Measurements from ENCODE around the gene CYS1. TPM values are rescaled to one million over a fixed set of nuclear protein-coding genes. Genes with fewer than 3 reads are reported as not detected.

The CYS1 gene, protein sequence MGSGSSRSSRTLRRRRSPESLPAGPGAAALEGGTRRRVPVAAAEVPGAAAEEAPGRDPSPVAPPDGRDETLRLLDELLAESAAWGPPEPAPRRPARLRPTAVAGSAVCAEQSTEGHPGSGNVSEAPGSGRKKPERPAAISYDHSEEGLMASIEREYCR
- total RNA-seq (10 to 100 TPM in 1 of 4 donors, 1 to 10 TPM in 3; 4.9 to 13.3 (median 7.2) TPM), polyA plus RNA-seq (6.7 TPM)
- long read RNA-seq, donor 1, transcript CYS1-201 (3 exons, 2,738 nt) = major isoform, 100 of 110 reads
- long read RNA-seq, donor 1, partial matches to known transcripts = 3 of 110 reads
- long read RNA-seq, donor 1, other reads (novel, unspliced or antisense) = 7 of 110 reads
- long read RNA-seq, donor 2, transcript CYS1-201 (3 exons, 2,738 nt) = major isoform, 20 of 21 reads
- long read RNA-seq, donor 2, partial matches to known transcripts = 0 of 21 reads
- long read RNA-seq, donor 2, other reads (novel, unspliced or antisense) = 1 of 21 reads
- long read RNA-seq, donor 3, partial matches to known transcripts = 3 of 11 reads
- long read RNA-seq, donor 3, other reads (novel, unspliced or antisense) = 4 of 11 reads
- long read RNA-seq, donor 4, transcript CYS1-201 (3 exons, 2,738 nt) = major isoform, 29 of 32 reads
- long read RNA-seq, donor 4, partial matches to known transcripts = 2 of 32 reads
- long read RNA-seq, donor 4, other reads (novel, unspliced or antisense) = 1 of 32 reads

DNA sequence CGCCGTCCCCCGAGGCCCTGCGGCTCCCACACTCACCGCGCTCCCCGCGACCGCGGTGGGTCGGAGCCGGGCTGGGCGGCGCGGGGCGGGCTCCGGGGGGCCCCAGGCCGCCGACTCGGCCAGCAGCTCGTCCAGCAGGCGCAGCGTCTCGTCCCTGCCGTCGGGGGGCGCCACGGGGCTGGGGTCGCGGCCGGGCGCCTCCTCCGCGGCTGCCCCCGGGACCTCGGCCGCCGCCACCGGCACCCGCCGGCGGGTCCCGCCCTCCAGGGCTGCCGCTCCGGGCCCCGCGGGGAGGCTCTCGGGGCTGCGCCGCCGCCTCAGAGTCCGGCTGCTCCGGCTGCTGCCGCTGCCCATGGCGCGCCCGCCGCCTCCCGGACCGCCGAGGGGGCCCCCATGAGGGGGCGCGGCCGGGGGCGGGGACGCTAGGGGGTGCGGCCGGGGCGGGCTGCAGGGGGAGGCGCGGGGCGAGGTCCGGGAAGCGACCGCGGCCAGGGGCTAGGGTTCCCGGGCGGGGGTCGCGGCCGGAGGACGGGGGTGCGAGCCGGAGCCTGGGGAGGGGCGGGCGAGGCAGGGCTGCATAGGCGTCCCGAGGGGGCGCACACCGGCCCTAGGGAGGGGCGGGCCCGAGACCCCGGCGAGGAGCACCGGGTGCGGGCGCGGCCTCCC, at the start of gene CYS1:
TSS of gene CYS1 (minus strand) at position 542 of the 666 bp plus-strand sequence. CDS start at position 354, 188 bp downstream.
- peak within 1 kb of the TSS; percentile 62 for H3K4me3 ChIP-seq (ENCODE audit: low read length)
- H3K27ac ChIP-seq (ENCODE audit: low read length) = peak within 1 kb of the TSS; percentile 11
- DNase-seq (peak; percentile 28 to 74 (median 72)), ATAC-seq (peak; percentile 40 to 56)
- no peaks in the 10 kb centered on the region for H3K9me3 ChIP-seq (ENCODE audit: control insufficient read depth, low read length)
- H3K27me3 ChIP-seq (ENCODE audit: control insufficient read depth, insufficient read depth) = no peaks in the 10 kb centered on the region
- WGBS = under 1% methylated on average over 90 of the region's 98 CpGs
- peaks cover 3% of the 10 kb centered on the region for H3K4me1 ChIP-seq (ENCODE audit: control insufficient read depth, insufficient read depth, low read length)
- intact Hi-C loops (cut with DNase I) = loop anchor here in 1 of 4 donors (5.0 kb wide), 1 partner anchor 357 kb away; no protein-coding TSS in a partner anchor

DNA sequence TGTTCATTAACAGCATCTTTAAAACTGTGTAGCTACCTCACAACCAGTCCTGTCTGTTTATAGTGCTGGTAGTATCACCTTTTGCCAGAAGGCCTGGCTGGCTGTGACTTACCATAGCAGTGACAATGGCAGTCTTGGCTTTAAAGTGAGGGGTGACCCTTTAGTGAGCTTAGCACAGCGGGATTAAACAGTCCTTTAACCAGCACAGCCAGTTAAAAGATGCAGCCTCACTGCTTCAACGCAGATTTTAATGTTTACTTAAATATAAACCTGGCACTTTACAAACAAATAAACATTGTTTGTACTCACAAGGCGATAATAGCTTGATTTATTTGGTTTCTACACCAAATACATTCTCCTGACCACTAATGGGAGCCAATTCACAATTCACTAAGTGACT, 49.3 kb upstream of the CYS1 start:
- WGBS = 92% methylated on average over 3 of the region's 3 CpGs
- Histone ChIP-seq H3K27me3 (ENCODE audit: control insufficient read depth, insufficient read depth) (no peaks in the 10 kb centered on the region), H3K27ac (ENCODE audit: low read length) (no peak overlapping the region), H3K4me3 (ENCODE audit: low read length) (no peak overlapping the region), H3K9me3 (ENCODE audit: control insufficient read depth, low read length) (no peaks in the 10 kb centered on the region), H3K4me1 (ENCODE audit: control insufficient read depth, insufficient read depth, low read length) (no peaks in the 10 kb centered on the region)
- no peak for DNase-seq
- no peak for ATAC-seq
- intact Hi-C loops (cut with DNase I) = loop anchor here in 3 of 4 donors (5.0 kb wide), 3 partner anchors 278 to 308 kb away; no protein-coding TSS in a partner anchor

DNA sequence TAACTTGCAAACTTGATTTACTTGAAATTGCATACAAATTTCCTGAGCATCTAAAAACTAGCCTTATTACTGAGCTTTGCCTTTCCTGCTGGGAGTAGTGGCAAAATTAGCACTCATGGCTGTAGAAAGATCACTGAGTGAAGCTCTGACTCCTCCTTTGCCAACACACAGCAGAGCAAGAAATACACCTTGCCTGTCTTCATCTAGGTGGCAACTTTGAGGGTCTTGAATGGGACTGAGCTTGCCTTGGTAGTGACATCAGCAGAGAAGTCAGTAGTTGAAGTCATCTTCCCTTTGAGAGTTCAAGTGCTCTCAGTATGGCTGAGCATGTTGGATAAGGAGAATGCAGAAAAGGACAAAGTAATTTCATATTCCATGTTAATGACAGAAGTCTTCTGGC, 48.2 kb upstream of the CYS1 start:
- intact Hi-C loops (cut with DNase I) = loop anchor here in 3 of 4 donors (5.0 kb wide), 3 partner anchors 279 to 309 kb away; no protein-coding TSS in a partner anchor
- no peaks in the 10 kb centered on the region for H3K9me3 ChIP-seq (ENCODE audit: control insufficient read depth, low read length)

DNA sequence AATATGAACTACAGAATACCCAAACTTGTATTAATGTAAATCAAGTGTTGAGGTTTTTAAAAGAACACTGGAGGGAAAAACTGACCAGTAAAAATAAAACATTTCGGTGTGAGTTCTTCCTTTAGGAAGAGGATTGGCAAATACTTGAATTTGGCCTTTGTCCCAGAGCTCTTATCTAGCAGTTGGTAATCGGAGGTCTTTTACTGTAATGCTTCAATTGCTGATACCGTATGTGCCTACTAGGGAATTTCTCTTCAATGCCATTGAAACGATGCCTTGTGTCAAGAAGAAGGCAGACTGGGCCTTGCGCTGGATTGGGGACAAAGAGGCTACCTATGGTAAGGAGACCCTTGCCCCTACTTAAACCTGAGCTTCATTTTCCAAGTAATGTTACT, 46.4 kb upstream of the CYS1 start:
- no peak overlapping the region for H3K27ac ChIP-seq (ENCODE audit: low read length)
- ATAC-seq = no peak
- no peaks in the 10 kb centered on the region for H3K27me3 ChIP-seq (ENCODE audit: control insufficient read depth, insufficient read depth)
- no peak for DNase-seq
- no peaks in the 10 kb centered on the region for H3K9me3 ChIP-seq (ENCODE audit: control insufficient read depth, low read length)
- 25% methylated on average over 5 of the region's 5 CpGs for WGBS
- H3K4me3 ChIP-seq (ENCODE audit: low read length) = no peak overlapping the region
- intact Hi-C loops (cut with DNase I) = loop anchor here in 3 of 4 donors (5.0 kb wide), 3 partner anchors 281 to 311 kb away; no protein-coding TSS in a partner anchor
- peaks cover 3% of the 10 kb centered on the region for H3K4me1 ChIP-seq (ENCODE audit: control insufficient read depth, insufficient read depth, low read length)

More for the DNA sequence above, 48.2 kb upstream of the CYS1 start:
- DNase-seq (no peak), ATAC-seq (no peak)
- no peak overlapping the region for H3K27ac ChIP-seq (ENCODE audit: low read length)
- no peak overlapping the region for H3K4me3 ChIP-seq (ENCODE audit: low read length)
- no peaks in the 10 kb centered on the region for H3K27me3 ChIP-seq (ENCODE audit: control insufficient read depth, insufficient read depth)
- no peaks in the 10 kb centered on the region for H3K4me1 ChIP-seq (ENCODE audit: control insufficient read depth, insufficient read depth, low read length)

DNA sequence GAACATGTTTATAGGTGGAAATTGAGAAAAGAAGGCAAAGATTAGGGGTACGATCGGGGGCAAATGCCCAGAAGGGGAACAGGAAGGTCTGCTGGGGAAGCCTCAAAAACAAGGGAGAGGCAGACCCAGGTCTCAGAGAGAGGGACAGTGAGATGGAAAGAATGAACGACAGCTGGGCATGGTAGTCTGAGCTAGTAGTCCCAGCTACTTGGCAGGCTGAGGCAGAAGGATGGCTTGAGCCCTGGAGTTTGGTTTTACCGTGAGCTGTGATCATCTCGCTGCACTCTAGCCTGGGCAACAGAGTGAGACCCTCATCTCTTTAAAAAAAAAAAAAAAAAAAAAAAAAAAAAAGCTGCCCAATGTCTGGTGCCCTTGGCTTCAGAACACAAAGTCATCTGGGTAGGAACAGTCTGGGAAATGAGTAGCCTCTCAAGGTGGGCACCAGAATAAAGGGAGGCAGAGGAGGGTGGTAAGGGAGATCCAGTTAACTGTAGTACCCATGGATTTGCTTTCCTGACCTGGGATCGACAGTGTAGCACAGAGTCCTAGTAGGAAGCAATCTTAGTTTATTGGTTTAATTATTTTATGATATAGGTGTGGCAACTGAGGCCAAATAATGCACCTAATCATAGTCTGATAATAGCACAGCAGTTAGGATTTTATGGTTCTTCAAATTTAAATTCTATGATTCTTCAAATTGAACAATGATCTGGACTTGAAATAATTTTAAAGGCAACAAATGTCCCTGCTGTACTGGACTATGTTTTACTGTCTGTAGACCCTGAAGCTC, 45.8 kb upstream of the CYS1 start:
- 86% methylated on average over 6 of the region's 6 CpGs for WGBS
- no peak for DNase-seq
- Histone ChIP-seq H3K27ac (ENCODE audit: low read length) (no peak overlapping the region), H3K4me1 (ENCODE audit: control insufficient read depth, insufficient read depth, low read length) (peaks cover 3% of the 10 kb centered on the region), H3K27me3 (ENCODE audit: control insufficient read depth, insufficient read depth) (no peaks in the 10 kb centered on the region), H3K4me3 (ENCODE audit: low read length) (no peak overlapping the region), H3K9me3 (ENCODE audit: control insufficient read depth, low read length) (no peaks in the 10 kb centered on the region)
- no peak for ATAC-seq
- intact Hi-C loops (cut with DNase I) = loop anchor here (2.0 to 5.0 kb wide), 4 partner anchors 281 to 311 kb away; no protein-coding TSS in a partner anchor

DNA sequence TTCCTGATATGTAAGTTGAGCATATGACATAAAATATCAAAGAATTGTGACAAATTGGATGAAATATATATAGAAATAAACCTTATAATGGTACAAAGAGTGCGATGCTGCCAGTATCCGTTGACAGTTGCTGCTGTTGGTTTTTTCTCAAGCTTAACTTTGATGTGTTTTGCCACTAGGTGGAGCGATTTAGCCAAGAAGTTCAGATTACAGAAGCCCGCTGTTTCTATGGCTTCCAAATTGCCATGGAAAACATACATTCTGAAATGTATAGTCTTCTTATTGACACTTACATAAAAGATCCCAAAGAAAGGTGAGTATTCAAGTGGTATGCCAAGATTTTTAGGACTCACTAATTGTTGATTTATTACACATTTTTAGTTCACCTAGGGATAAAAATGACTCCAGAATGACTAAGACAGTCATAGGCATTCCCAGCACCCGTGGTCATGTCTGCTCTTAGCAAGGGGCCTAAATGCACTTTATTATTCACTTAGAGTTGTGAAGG, 44.4 kb upstream of the CYS1 start:
- WGBS = 19% methylated on average over 5 of the region's 5 CpGs
- Histone ChIP-seq H3K4me3 (ENCODE audit: low read length) (no peak overlapping the region), H3K27ac (ENCODE audit: low read length) (no peak overlapping the region), H3K4me1 (ENCODE audit: control insufficient read depth, insufficient read depth, low read length) (peaks cover 3% of the 10 kb centered on the region), H3K9me3 (ENCODE audit: control insufficient read depth, low read length) (no peaks in the 10 kb centered on the region), H3K27me3 (ENCODE audit: control insufficient read depth, insufficient read depth) (no peaks in the 10 kb centered on the region)
- intact Hi-C loops (cut with DNase I) = loop anchor here (2.0 to 5.0 kb wide), 5 partner anchors 283 to 313 kb away; no protein-coding TSS in a partner anchor
- no peak for ATAC-seq
- DNase-seq = no peak

DNA sequence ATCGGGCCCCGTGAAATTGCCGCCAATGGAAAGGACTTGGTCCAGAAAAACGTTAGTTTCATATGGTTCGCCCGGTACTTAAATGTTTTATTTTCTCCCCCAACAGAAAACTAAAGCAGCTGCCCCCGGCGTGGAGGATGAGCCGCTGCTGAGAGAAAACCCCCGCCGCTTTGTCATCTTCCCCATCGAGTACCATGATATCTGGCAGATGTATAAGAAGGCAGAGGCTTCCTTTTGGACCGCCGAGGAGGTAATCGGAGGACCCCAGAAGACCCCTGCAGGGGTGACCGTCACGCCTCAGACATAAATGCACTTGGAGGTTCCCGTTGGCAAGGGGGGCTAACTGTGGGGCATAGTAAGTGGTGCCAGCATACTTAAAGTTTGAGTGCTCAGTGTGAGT, 43.1 kb upstream of the CYS1 start:
- intact Hi-C loops (cut with DNase I) = loop anchor here in 1 of 4 donors (5.0 kb wide), 1 partner anchor 289 kb away; no protein-coding TSS in a partner anchor
- Histone ChIP-seq H3K27ac (ENCODE audit: low read length) (no peak overlapping the region), H3K27me3 (ENCODE audit: control insufficient read depth, insufficient read depth) (no peaks in the 10 kb centered on the region), H3K9me3 (ENCODE audit: control insufficient read depth, low read length) (no peaks in the 10 kb centered on the region), H3K4me1 (ENCODE audit: control insufficient read depth, insufficient read depth, low read length) (peaks cover 3% of the 10 kb centered on the region), H3K4me3 (ENCODE audit: low read length) (peak overlapping the region; percentile 2)
- WGBS = 6% methylated on average over 18 of the region's 18 CpGs
- DNase-seq (no peak), ATAC-seq (no peak)

DNA sequence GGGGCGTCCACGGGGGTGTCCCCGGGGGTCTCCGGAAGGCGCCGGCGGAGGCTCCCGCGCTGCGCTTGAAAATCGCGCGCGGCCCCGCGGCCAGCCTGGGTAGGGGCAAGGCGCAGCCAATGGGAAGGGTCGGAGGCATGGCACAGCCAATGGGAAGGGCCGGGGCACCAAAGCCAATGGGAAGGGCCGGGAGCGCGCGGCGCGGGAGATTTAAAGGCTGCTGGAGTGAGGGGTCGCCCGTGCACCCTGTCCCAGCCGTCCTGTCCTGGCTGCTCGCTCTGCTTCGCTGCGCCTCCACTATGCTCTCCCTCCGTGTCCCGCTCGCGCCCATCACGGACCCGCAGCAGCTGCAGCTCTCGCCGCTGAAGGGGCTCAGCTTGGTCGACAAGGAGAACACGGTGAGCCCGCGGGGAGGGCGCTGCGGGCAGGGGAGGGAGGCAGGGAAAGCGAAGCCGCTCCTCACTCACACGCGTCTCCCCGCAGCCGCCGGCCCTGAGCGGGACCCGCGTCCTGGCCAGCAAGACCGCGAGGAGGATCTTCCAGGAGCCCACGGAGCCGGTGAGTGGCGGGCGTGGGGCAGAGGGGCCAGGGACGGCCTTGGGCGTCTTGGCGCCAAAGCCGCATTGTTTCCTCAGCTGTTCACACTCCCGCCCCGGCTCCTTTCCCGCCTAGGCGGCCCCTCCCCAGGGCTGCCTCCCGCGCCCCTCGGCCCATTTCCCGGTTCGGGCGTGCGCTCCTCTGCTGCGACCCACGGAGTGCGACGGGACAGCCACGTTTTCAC, 42.5 kb upstream of the CYS1 start, which contains the start of gene RRM2:
TSS of gene RRM2 (plus strand) at position 240 of the 781 bp plus-strand sequence. CDS start at position 300, 60 bp downstream.
- peak; percentile 93 to 97 (median 97) for DNase-seq
- H3K4me1 ChIP-seq (ENCODE audit: control insufficient read depth, insufficient read depth, low read length) = peaks cover 3% of the 10 kb centered on the region
- no peaks in the 10 kb centered on the region for H3K27me3 ChIP-seq (ENCODE audit: control insufficient read depth, insufficient read depth)
- under 1% methylated on average over 81 of the region's 81 CpGs for WGBS
- ATAC-seq = peak; percentile 92 to 95
- H3K4me3 ChIP-seq (ENCODE audit: low read length) = peak within 1 kb of the TSS; percentile 45
- intact Hi-C loops (cut with DNase I) = loop anchor here in 1 of 4 donors (5.0 kb wide), 1 partner anchor 290 kb away; no protein-coding TSS in a partner anchor
- no peaks in the 10 kb centered on the region for H3K9me3 ChIP-seq (ENCODE audit: control insufficient read depth, low read length)
- no peak within 1 kb of the TSS for H3K27ac ChIP-seq (ENCODE audit: low read length)

DNA sequence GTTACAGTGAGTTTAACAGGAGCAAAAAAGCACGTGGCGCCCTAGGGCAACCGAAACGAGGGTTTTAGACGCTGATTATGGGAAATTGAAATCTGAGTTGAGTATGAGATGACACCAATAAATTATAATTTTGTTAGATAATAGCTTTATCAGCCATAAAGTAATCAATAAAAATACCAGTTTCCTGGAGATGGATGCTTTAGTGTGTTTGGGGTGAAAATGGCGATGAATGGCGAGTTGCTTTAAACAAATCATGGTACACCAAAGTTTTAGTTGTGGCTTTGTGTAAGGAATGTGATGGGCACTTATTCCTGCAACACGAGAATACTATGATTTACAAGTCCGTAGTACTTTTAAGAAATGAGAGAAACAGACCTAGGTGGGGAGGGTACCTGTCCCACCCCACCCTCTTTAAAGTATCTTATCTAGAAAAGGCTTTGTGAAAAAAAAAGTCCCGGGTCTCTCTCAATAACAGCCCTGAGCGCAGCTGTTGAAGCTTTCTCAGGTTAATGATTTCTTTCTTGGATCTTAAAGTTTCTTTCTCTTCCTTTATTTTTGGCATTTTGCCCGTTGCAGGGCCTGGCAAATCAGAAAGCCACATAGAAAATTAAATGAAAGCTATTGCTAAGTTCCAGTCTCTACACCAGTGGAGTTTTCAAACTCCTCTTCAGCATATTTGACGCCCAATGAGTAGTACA, 40.8 kb upstream of the CYS1 start:
- Histone ChIP-seq H3K27me3 (ENCODE audit: control insufficient read depth, insufficient read depth) (no peaks in the 10 kb centered on the region), H3K9me3 (ENCODE audit: control insufficient read depth, low read length) (no peaks in the 10 kb centered on the region), H3K4me3 (ENCODE audit: low read length) (peak overlapping the region; percentile 43), H3K4me1 (ENCODE audit: control insufficient read depth, insufficient read depth, low read length) (peaks cover 3% of the 10 kb centered on the region), H3K27ac (ENCODE audit: low read length) (no peak overlapping the region)
- no peak for DNase-seq
- intact Hi-C loops (cut with DNase I) = loop anchor here in 1 of 4 donors (5.0 kb wide), 1 partner anchor 291 kb away; no protein-coding TSS in a partner anchor
- ATAC-seq = no peak
- WGBS = 35% methylated on average over 13 of the region's 13 CpGs

All from right cardiac atrium (tissue), 5 donors.